ENCODE data around the gene WDR36.

The WDR36 gene

GRCh38 chr5:111074244-111074643, 17.9 kb upstream of the WDR36 start:
- DNase-seq (ENCODE audit: extremely low spot score): no peak
- ChIA-PET CTCF (no interaction called here), POLR2A (no interaction called here)

DNA sequence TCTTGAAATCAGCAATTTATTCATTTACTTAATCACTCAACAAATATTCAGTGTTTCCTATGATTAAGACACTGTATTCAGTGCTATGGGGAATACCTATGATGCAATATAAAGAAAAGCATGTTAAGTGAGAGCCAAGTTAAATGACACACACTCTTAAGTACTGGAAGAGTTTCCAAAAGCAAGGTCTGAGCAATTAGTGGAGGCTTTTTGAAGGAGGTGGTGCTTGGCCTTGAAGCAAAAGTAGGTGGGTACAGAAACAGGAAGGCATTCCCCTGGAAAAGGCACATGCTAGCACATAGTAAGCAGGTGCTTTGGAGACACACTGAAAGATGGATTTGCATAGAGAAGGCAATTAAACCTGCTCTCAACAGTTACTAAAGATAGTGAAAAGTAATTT, 16.6 kb upstream of the WDR36 start:
- POLR2A ChIA-PET: no interaction called here
- no peak for TF ChIP-seq CTCF (IDR thresholded peaks at IDR 0.05; ENCODE audit: control extremely low read depth, extremely low read depth, low read depth, missing control alignments)
- DNase-seq (ENCODE audit: extremely low spot score): no peak
- CTCF ChIA-PET: no interaction called here

More at GRCh38 chr5:111074244-111074643, 17.9 kb upstream of the WDR36 start:
- TF ChIP-seq CTCF (IDR thresholded peaks at IDR 0.05; ENCODE audit: control extremely low read depth, extremely low read depth, low read depth, missing control alignments): no peak

- ChIA-PET POLR2A (no interaction called here), CTCF (no interaction called here)
- DNase-seq (ENCODE audit: extremely low spot score): no peak
- TF ChIP-seq CTCF (IDR thresholded peaks at IDR 0.05; ENCODE audit: control extremely low read depth, extremely low read depth, low read depth, missing control alignments): no peak
These were observed 16.1 kb upstream of the WDR36 start for GRCh38 chr5:111076091-111076490.

GRCh38 chr5:111077678-111078077, 14.5 kb upstream of the WDR36 start:
- POLR2A ChIA-PET: no interaction called here
- no peak for TF ChIP-seq CTCF (IDR thresholded peaks at IDR 0.05; ENCODE audit: control extremely low read depth, extremely low read depth, low read depth, missing control alignments)
- no peak for DNase-seq (ENCODE audit: extremely low spot score)
- CTCF ChIA-PET: no interaction called here

DNA sequence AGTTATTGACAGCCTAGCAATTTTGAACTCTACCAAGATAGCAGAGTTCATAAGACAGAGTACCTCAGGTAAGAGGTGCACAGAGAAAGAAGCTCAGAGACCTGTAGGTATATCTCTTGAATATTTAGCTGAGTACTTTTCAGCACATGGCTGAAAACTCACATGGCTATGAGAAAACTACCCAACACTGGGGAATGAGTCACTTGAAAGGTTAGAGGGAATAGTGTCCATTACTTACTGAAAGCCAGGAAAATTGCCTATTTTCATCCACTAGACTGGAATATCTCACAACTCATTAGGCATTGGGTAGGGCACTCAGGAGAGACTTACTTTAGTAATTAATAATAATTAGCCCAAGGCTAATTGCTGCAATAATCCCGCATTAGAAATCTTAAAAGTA, 12.3 kb upstream of the WDR36 start:
- TF ChIP-seq CTCF (IDR thresholded peaks at IDR 0.05; ENCODE audit: control extremely low read depth, extremely low read depth, low read depth, missing control alignments): no peak
- POLR2A ChIA-PET: no interaction called here
- CTCF ChIA-PET: interaction anchor here (1.1 kb wide), 1 partner anchor 10 kb away, joined by 3 read pairs; no protein-coding TSS in a partner anchor
- DNase-seq (ENCODE audit: extremely low spot score): no peak

DNA sequence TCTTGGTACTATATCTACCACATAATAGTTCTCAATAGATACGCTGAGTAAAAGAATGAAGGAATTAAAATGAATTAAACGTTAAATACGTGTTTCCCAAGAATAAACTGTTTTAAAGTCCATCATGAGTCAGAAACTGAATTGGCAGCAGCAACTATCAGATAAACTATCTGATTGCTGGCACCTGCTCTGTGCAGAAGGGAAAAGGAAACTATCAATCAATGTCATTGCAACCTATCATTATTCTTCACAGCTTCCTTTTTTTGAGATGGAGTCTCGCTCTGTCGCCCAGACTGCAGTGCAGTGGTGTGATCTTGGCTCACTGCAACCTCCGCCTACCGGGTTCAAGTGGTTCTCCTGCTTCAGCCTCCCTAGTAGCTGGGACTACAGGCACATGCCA, 8.8 kb upstream of the WDR36 start:
- ChIA-PET CTCF (interaction anchor here (1.5 kb wide), 1 partner anchor 11 kb away, joined by 3 read pairs; the partner anchor contains the start of gene TSLP), POLR2A (no interaction called here)
- no peak for TF ChIP-seq CTCF (IDR thresholded peaks at IDR 0.05; ENCODE audit: control extremely low read depth, extremely low read depth, low read depth, missing control alignments)
- DNase-seq (ENCODE audit: extremely low spot score): no peak

- ChIA-PET CTCF (interaction anchor here (1.3 kb wide), 1 partner anchor 339 kb away, joined by 3 read pairs; no protein-coding TSS in a partner anchor), POLR2A (no interaction called here)
- TF ChIP-seq CTCF (IDR thresholded peaks at IDR 0.05; ENCODE audit: control extremely low read depth, extremely low read depth, low read depth, missing control alignments): no peak
- DNase-seq (ENCODE audit: extremely low spot score): no peak
These were observed 3.8 kb downstream of the WDR36 start for GRCh38 chr5:111095982-111096381.

Measured in GM10248 (cell line).